B cell (primary cell): ENCODE data around the gene ZER1.

ENCODE experiments used
- CTCF ChIP-seq: fragments of 200-600 bp; IDR thresholded peaks from one replicate; pipeline ENCODE4 v1.8.0; 2022; ENCODE audit warnings: antibody characterized with exemption, mild to moderate bottlenecking
- EZH2 ChIP-seq: IDR thresholded peaks from 2 replicates; pipeline ENCODE4 v1.6.1; 2012; ENCODE audit warnings: borderline replicate concordance, low read depth, mild to moderate bottlenecking, moderate library complexity, low read length; ENCODE audit not compliant: insufficient read depth, poor library complexity, severe bottlenecking

GRCh38 chr9:128753627-128754026 lies 18.1 kb downstream of the ZER1 start:
- TF ChIP-seq CTCF (no peak), EZH2 (no peak)
